Body of pancreas (tissue), 4 donors: ENCODE data around the gene GRAP2.

ENCODE experiments used
- CTCF ChIP-seq, 7 experiments: fragments of 450-650 bp in 4 of 7; fragments of 200-600 bp in 3 of 7; sonication (generic) in 3 of 7; IDR thresholded peaks; one replicate each; pipeline ENCODE4 v1.5.1; 2016 to 2019; ENCODE audit warnings: antibody characterized with exemption in 7 of 7
- POLR2A ChIP-seq, 3 donors: fragments of 450-650 bp; IDR thresholded peaks; one replicate each; pipeline ENCODE4 v1.6.1; 2016; ENCODE audit warnings: antibody characterized with exemption in 3 of 3, mild to moderate bottlenecking in 2 of 3

- TF ChIP-seq POLR2A (IDR thresholded peaks at IDR 0.05) (no peak), CTCF (IDR thresholded peaks at IDR 0.05) (no peak)
Observed at GRCh38 chr22:39938509-39939111, 37.7 kb downstream of the GRAP2 start.
